GM12878 (cell line): ENCODE data around the gene RPL12.

Experiments used
- TF ChIP-seq, protein P1 (sequence below), 3 experiments: IDR thresholded peaks in 2 of 3; conservative IDR thresholded peaks in 1 of 3; 2 replicates each; pipeline ENCODE4 v1.5.1; 2011; ENCODE audit warnings: low read depth in 3 of 3, low read length in 3 of 3, mild to moderate bottlenecking in 3 of 3, control low read depth in 2 of 3, moderate library complexity in 2 of 3, inconsistent platforms in 1 of 3, mixed read lengths in 1 of 3; ENCODE audit not compliant: control insufficient read depth in 2 of 3, insufficient read depth in 1 of 3; ENCODE audit errors: extremely low read depth in 1 of 3
- TF ChIP-seq, protein P2 (sequence below): IDR thresholded peaks from 2 replicates; pipeline ENCODE4 v1.6.1; 2012; ENCODE audit warnings: mild to moderate bottlenecking, low read depth, low read length

DNA sequence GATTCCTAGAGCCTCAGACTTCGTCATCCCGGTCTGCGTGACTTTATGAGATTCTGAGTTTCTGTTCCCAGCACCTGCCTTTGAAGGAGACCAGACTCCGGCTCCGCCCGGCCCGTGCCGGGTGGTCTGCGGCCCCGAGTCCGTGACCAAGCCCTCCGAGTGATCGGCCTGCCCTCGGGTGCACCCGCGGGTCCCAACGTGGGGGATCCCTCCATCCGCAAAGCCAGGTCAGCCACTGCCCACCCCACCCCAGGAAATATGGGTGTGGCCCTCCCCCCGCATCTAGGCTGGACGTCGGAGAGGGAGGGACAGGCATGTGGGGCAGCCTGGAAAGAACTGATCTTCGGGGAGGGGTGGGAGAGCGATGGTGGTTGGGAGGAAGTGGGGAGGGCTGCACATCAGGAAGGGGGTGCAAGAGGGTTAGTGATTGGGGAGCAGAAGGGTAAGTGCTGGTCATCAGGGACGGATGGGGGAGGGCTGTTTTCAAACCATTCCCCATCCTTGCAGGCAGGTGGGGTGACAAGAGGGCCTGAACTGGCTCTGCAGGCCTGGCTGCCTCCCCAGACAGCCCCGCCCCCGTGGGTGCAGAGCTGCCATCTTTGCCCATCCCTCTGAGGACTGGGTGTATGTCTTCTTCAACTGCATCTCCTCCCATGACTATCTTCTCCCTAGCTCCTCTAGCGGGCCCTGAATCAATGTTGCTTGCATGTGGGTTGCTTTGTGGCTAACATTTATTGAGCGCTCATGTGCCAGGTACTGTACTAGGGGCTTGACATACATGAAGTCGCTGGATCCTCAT is 851 bp upstream of the RPL12 start:
- TF ChIP-seq, protein P1, sequence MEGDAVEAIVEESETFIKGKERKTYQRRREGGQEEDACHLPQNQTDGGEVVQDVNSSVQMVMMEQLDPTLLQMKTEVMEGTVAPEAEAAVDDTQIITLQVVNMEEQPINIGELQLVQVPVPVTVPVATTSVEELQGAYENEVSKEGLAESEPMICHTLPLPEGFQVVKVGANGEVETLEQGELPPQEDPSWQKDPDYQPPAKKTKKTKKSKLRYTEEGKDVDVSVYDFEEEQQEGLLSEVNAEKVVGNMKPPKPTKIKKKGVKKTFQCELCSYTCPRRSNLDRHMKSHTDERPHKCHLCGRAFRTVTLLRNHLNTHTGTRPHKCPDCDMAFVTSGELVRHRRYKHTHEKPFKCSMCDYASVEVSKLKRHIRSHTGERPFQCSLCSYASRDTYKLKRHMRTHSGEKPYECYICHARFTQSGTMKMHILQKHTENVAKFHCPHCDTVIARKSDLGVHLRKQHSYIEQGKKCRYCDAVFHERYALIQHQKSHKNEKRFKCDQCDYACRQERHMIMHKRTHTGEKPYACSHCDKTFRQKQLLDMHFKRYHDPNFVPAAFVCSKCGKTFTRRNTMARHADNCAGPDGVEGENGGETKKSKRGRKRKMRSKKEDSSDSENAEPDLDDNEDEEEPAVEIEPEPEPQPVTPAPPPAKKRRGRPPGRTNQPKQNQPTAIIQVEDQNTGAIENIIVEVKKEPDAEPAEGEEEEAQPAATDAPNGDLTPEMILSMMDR (IDR thresholded peaks at IDR 0.05 in 2 of 3, conservative IDR thresholded peaks at IDR 0.05 in 1 of 3; ENCODE audit: control insufficient read depth in 2 of 3, extremely low read depth in 1 of 3, insufficient read depth in 1 of 3, low read depth in 3 of 3, low read length in 3 of 3) = no peak
- TF ChIP-seq, protein P2, sequence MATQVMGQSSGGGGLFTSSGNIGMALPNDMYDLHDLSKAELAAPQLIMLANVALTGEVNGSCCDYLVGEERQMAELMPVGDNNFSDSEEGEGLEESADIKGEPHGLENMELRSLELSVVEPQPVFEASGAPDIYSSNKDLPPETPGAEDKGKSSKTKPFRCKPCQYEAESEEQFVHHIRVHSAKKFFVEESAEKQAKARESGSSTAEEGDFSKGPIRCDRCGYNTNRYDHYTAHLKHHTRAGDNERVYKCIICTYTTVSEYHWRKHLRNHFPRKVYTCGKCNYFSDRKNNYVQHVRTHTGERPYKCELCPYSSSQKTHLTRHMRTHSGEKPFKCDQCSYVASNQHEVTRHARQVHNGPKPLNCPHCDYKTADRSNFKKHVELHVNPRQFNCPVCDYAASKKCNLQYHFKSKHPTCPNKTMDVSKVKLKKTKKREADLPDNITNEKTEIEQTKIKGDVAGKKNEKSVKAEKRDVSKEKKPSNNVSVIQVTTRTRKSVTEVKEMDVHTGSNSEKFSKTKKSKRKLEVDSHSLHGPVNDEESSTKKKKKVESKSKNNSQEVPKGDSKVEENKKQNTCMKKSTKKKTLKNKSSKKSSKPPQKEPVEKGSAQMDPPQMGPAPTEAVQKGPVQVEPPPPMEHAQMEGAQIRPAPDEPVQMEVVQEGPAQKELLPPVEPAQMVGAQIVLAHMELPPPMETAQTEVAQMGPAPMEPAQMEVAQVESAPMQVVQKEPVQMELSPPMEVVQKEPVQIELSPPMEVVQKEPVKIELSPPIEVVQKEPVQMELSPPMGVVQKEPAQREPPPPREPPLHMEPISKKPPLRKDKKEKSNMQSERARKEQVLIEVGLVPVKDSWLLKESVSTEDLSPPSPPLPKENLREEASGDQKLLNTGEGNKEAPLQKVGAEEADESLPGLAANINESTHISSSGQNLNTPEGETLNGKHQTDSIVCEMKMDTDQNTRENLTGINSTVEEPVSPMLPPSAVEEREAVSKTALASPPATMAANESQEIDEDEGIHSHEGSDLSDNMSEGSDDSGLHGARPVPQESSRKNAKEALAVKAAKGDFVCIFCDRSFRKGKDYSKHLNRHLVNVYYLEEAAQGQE = no peak
